Measurements from ENCODE around the gene HOXB7. TPM values are rescaled to one million over a fixed set of nuclear protein-coding genes. Genes with fewer than 3 reads are reported as not detected.

HOXB7 gene
- total and polyA plus RNA-seq, 2 donors = 0.09 to 1.0 TPM

- Histone ChIP-seq H3K36me3 (ENCODE audit: control insufficient read depth in 2 of 2, insufficient read depth in 2 of 2, low read length in 1 of 2) (no peaks in the 10 kb centered on the region), H3K4me3 (ENCODE audit: low read length in 2 of 2) (no peak overlapping the region), H3K27me3 (ENCODE audit: control insufficient read depth in 2 of 2, insufficient read depth in 1 of 2, low read length in 1 of 2) (peaks cover 40 to 86% of the 10 kb centered on the region in 2 donors), H3K4me1 (ENCODE audit: control insufficient read depth in 2 of 2, insufficient read depth in 2 of 2, low read length in 2 of 2) (peaks cover 16 to 28% of the 10 kb centered on the region in 2 donors), H3K27ac (ENCODE audit: low read depth in 1 of 2, low read length in 1 of 2) (no peak overlapping the region), H3K9me3 (ENCODE audit: control insufficient read depth in 2 of 2, insufficient read depth in 1 of 2, low read length in 1 of 2) (peaks cover 0 to 4% of the 10 kb centered on the region in 2 donors)
- DNase-seq (ENCODE audit: low read depth in 6 of 9, low spot score in 9 of 9) = no peak
- WGBS = 90% methylated on average over 7 of the region's 7 CpGs
Measured at GRCh38 chr17:48575066-48575582, 35.7 kb downstream of the HOXB7 start.

GRCh38 chr17:48574505-48575065 is 36.2 kb downstream of the HOXB7 start:
- peaks cover 39 to 86% of the 10 kb centered on the region in 2 donors for H3K27me3 ChIP-seq (ENCODE audit: control insufficient read depth in 2 of 2, insufficient read depth in 1 of 2, low read length in 1 of 2)
- DNase-seq (ENCODE audit: low read depth in 6 of 9, low spot score in 9 of 9) = no peak
- WGBS = 90% methylated on average over 8 of the region's 8 CpGs
- H3K27ac ChIP-seq (ENCODE audit: low read depth in 1 of 2, low read length in 1 of 2) = no peak overlapping the region
- H3K36me3 ChIP-seq (ENCODE audit: control insufficient read depth in 2 of 2, insufficient read depth in 2 of 2, low read length in 1 of 2) = no peaks in the 10 kb centered on the region
- peaks cover 0 to 4% of the 10 kb centered on the region in 2 donors for H3K9me3 ChIP-seq (ENCODE audit: control insufficient read depth in 2 of 2, insufficient read depth in 1 of 2, low read length in 1 of 2)
- H3K4me3 ChIP-seq (ENCODE audit: low read length in 2 of 2) = no peak overlapping the region
- H3K4me1 ChIP-seq (ENCODE audit: control insufficient read depth in 2 of 2, insufficient read depth in 2 of 2, low read length in 2 of 2) = peaks cover 16 to 28% of the 10 kb centered on the region in 2 donors

- 93% methylated on average over 1 of the region's 1 CpG for WGBS
- H3K9me3 ChIP-seq (ENCODE audit: control insufficient read depth in 2 of 2, insufficient read depth in 1 of 2, low read length in 1 of 2) = peaks cover 0 to 4% of the 10 kb centered on the region in 2 donors
- no peak overlapping the region for H3K4me3 ChIP-seq (ENCODE audit: low read length in 2 of 2)
- H3K36me3 ChIP-seq (ENCODE audit: control insufficient read depth in 2 of 2, insufficient read depth in 2 of 2, low read length in 1 of 2) = no peaks in the 10 kb centered on the region
- no peak for DNase-seq (ENCODE audit: low read depth in 6 of 9, low spot score in 9 of 9)
- H3K27me3 ChIP-seq (ENCODE audit: control insufficient read depth in 2 of 2, insufficient read depth in 1 of 2, low read length in 1 of 2) = peaks cover 30 to 89% of the 10 kb centered on the region in 2 donors
- peaks cover 1 to 11% of the 10 kb centered on the region in 2 donors for H3K4me1 ChIP-seq (ENCODE audit: control insufficient read depth in 2 of 2, insufficient read depth in 2 of 2, low read length in 2 of 2)
- no peak overlapping the region for H3K27ac ChIP-seq (ENCODE audit: low read depth in 1 of 2, low read length in 1 of 2)
Measured at GRCh38 chr17:48571826-48572417, 38.9 kb downstream of the HOXB7 start.

GRCh38 chr17:48571024-48571818 is 39.6 kb downstream of the HOXB7 start:
- DNase-seq (ENCODE audit: low read depth in 6 of 9, low spot score in 9 of 9) = no peak

GRCh38 chr17:48570325-48571023 is 40.3 kb downstream of the HOXB7 start:
- Histone ChIP-seq H3K36me3 (ENCODE audit: control insufficient read depth in 2 of 2, insufficient read depth in 2 of 2, low read length in 1 of 2) (no peaks in the 10 kb centered on the region), H3K27me3 (ENCODE audit: control insufficient read depth in 2 of 2, insufficient read depth in 1 of 2, low read length in 1 of 2) (peaks cover 20 to 89% of the 10 kb centered on the region in 2 donors), H3K27ac (ENCODE audit: low read depth in 1 of 2, low read length in 1 of 2) (no peak overlapping the region), H3K9me3 (ENCODE audit: control insufficient read depth in 2 of 2, insufficient read depth in 1 of 2, low read length in 1 of 2) (no peaks in the 10 kb centered on the region), H3K4me3 (ENCODE audit: low read length in 2 of 2) (no peak overlapping the region), H3K4me1 (ENCODE audit: control insufficient read depth in 2 of 2, insufficient read depth in 2 of 2, low read length in 2 of 2) (peaks cover 0 to 8% of the 10 kb centered on the region in 2 donors)
- DNase-seq (ENCODE audit: low read depth in 6 of 9, low spot score in 9 of 9) = no peak
- WGBS = 78% methylated on average over 19 of the region's 19 CpGs

More at GRCh38 chr17:48571024-48571818, 39.6 kb downstream of the HOXB7 start:
- Histone ChIP-seq H3K9me3 (ENCODE audit: control insufficient read depth in 2 of 2, insufficient read depth in 1 of 2, low read length in 1 of 2) (no peaks in the 10 kb centered on the region), H3K36me3 (ENCODE audit: control insufficient read depth in 2 of 2, insufficient read depth in 2 of 2, low read length in 1 of 2) (no peaks in the 10 kb centered on the region), H3K27ac (ENCODE audit: low read depth in 1 of 2, low read length in 1 of 2) (no peak overlapping the region), H3K27me3 (ENCODE audit: control insufficient read depth in 2 of 2, insufficient read depth in 1 of 2, low read length in 1 of 2) (peaks cover 27 to 89% of the 10 kb centered on the region in 2 donors), H3K4me1 (ENCODE audit: control insufficient read depth in 2 of 2, insufficient read depth in 2 of 2, low read length in 2 of 2) (peaks cover 0 to 8% of the 10 kb centered on the region in 2 donors), H3K4me3 (ENCODE audit: low read length in 2 of 2) (no peak overlapping the region)
- WGBS = 85% methylated on average over 26 of the region's 26 CpGs

GRCh38 chr17:48569674-48570324 is 41.0 kb downstream of the HOXB7 start:
- no peaks in the 10 kb centered on the region for H3K36me3 ChIP-seq (ENCODE audit: control insufficient read depth in 2 of 2, insufficient read depth in 2 of 2, low read length in 1 of 2)
- peaks cover 0 to 8% of the 10 kb centered on the region in 2 donors for H3K4me1 ChIP-seq (ENCODE audit: control insufficient read depth in 2 of 2, insufficient read depth in 2 of 2, low read length in 2 of 2)
- DNase-seq (ENCODE audit: low read depth in 6 of 9, low spot score in 9 of 9) = no peak
- H3K9me3 ChIP-seq (ENCODE audit: control insufficient read depth in 2 of 2, insufficient read depth in 1 of 2, low read length in 1 of 2) = no peaks in the 10 kb centered on the region
- WGBS = 94% methylated on average over 6 of the region's 6 CpGs
- H3K4me3 ChIP-seq (ENCODE audit: low read length in 2 of 2) = no peak overlapping the region
- H3K27ac ChIP-seq (ENCODE audit: low read depth in 1 of 2, low read length in 1 of 2) = no peak overlapping the region
- peaks cover 22 to 92% of the 10 kb centered on the region in 2 donors for H3K27me3 ChIP-seq (ENCODE audit: control insufficient read depth in 2 of 2, insufficient read depth in 1 of 2, low read length in 1 of 2)

GRCh38 chr17:48569240-48569582 is 41.6 kb downstream of the HOXB7 start:
- H3K4me1 ChIP-seq (ENCODE audit: control insufficient read depth in 2 of 2, insufficient read depth in 2 of 2, low read length in 2 of 2) = peaks cover 0 to 11% of the 10 kb centered on the region in 2 donors
- no peak overlapping the region for H3K4me3 ChIP-seq (ENCODE audit: low read length in 2 of 2)
- WGBS = 78% methylated on average over 3 of the region's 3 CpGs

GRCh38 chr17:48568499-48569239 is 42.1 kb downstream of the HOXB7 start:
- Histone ChIP-seq H3K27ac (ENCODE audit: low read depth in 1 of 2, low read length in 1 of 2) (no peak overlapping the region), H3K36me3 (ENCODE audit: control insufficient read depth in 2 of 2, insufficient read depth in 2 of 2, low read length in 1 of 2) (no peaks in the 10 kb centered on the region), H3K4me3 (ENCODE audit: low read length in 2 of 2) (no peak overlapping the region), H3K9me3 (ENCODE audit: control insufficient read depth in 2 of 2, insufficient read depth in 1 of 2, low read length in 1 of 2) (no peaks in the 10 kb centered on the region), H3K27me3 (ENCODE audit: control insufficient read depth in 2 of 2, insufficient read depth in 1 of 2, low read length in 1 of 2) (peaks cover 22 to 92% of the 10 kb centered on the region in 2 donors), H3K4me1 (ENCODE audit: control insufficient read depth in 2 of 2, insufficient read depth in 2 of 2, low read length in 2 of 2) (peaks cover 0 to 11% of the 10 kb centered on the region in 2 donors)
- DNase-seq (ENCODE audit: low read depth in 6 of 9, low spot score in 9 of 9) = no peak
- 37% methylated on average over 33 of the region's 33 CpGs for WGBS

More at GRCh38 chr17:48569240-48569582, 41.6 kb downstream of the HOXB7 start:
- H3K36me3 ChIP-seq (ENCODE audit: control insufficient read depth in 2 of 2, insufficient read depth in 2 of 2, low read length in 1 of 2) = no peaks in the 10 kb centered on the region
- H3K27ac ChIP-seq (ENCODE audit: low read depth in 1 of 2, low read length in 1 of 2) = no peak overlapping the region
- H3K27me3 ChIP-seq (ENCODE audit: control insufficient read depth in 2 of 2, insufficient read depth in 1 of 2, low read length in 1 of 2) = peaks cover 22 to 92% of the 10 kb centered on the region in 2 donors
- DNase-seq (ENCODE audit: low read depth in 6 of 9, low spot score in 9 of 9) = no peak
- no peaks in the 10 kb centered on the region for H3K9me3 ChIP-seq (ENCODE audit: control insufficient read depth in 2 of 2, insufficient read depth in 1 of 2, low read length in 1 of 2)
